ENCODE results near the gene ELAC1.

Gene ELAC1

GRCh38 chr18:51025512-51025911, 57.7 kb downstream of the ELAC1 start:
- POLR2A ChIA-PET (ENCODE audit: low non-redundant PET) = no interaction called here
- CTCF ChIA-PET = no interaction called here
- TF ChIP-seq CTCF (conservative IDR thresholded peaks at IDR 0.05; ENCODE audit: low read depth) = no peak
- H3K27ac ChIP-seq = no peak overlapping the region
- no peak for DNase-seq (ENCODE audit: low spot score)

- DNase-seq (ENCODE audit: low spot score) = no peak
- POLR2A ChIA-PET (ENCODE audit: low non-redundant PET) = no interaction called here
- H3K27ac ChIP-seq = no peak overlapping the region
- CTCF ChIA-PET = no interaction called here
- TF ChIP-seq CTCF (conservative IDR thresholded peaks at IDR 0.05; ENCODE audit: low read depth) = no peak
Observed at GRCh38 chr18:51028201-51028805, 60.5 kb downstream of the ELAC1 start.

- POLR2A ChIA-PET (ENCODE audit: low non-redundant PET) = no interaction called here
- TF ChIP-seq CTCF (conservative IDR thresholded peaks at IDR 0.05; ENCODE audit: low read depth) = no peak
- peak; percentile 1 for DNase-seq (ENCODE audit: low spot score)
- CTCF ChIA-PET = no interaction called here
- H3K27ac ChIP-seq = peak overlapping the region; percentile 93
Observed at GRCh38 chr18:51029378-51029693, 61.5 kb downstream of the ELAC1 start.

- H3K27ac ChIP-seq = peak within 1 kb of the TSS; percentile 93
- DNase-seq (ENCODE audit: low spot score) = peak; percentile 90
- ChIA-PET POLR2A (ENCODE audit: low non-redundant PET) (interaction anchor here (0.6 kb wide), 2 partner anchors 71 to 458 kb away, joined by 3 to 7 read pairs; no protein-coding TSS in a partner anchor), CTCF (interaction anchor here (0.6 kb wide), 2 partner anchors 155 to 192 kb away, joined by 3 read pairs; no protein-coding TSS in a partner anchor)
- TF ChIP-seq CTCF (conservative IDR thresholded peaks at IDR 0.05; ENCODE audit: low read depth) = no peak
Observed at GRCh38 chr18:51029694-51030536, 62.1 kb downstream of the ELAC1 start, which contains the start of gene SMAD4. TSS of gene SMAD4 (plus strand) at chr18:51030213. CDS start at chr18:51047047, 16,834 bp downstream.

- peak overlapping the region; percentile 93 for H3K27ac ChIP-seq
- CTCF ChIA-PET = interaction anchor here (0.6 to 0.7 kb wide), 3 partner anchors 154 to 198 kb away, joined by 3 to 6 read pairs (median 3); no protein-coding TSS in a partner anchor
- no peak for TF ChIP-seq CTCF (conservative IDR thresholded peaks at IDR 0.05; ENCODE audit: low read depth)
- POLR2A ChIA-PET (ENCODE audit: low non-redundant PET) = interaction anchor here (0.6 kb wide), 2 partner anchors 72 to 458 kb away, joined by 3 to 7 read pairs; no protein-coding TSS in a partner anchor
- peak; percentile 46 for DNase-seq (ENCODE audit: low spot score)
Observed at GRCh38 chr18:51030537-51031258, 62.9 kb downstream of the ELAC1 start.

GRCh38 chr18:51032193-51032592, 64.4 kb downstream of the ELAC1 start:
- no peak for TF ChIP-seq CTCF (conservative IDR thresholded peaks at IDR 0.05; ENCODE audit: low read depth)
- POLR2A ChIA-PET (ENCODE audit: low non-redundant PET) = no interaction called here
- CTCF ChIA-PET = interaction anchor here (0.7 to 1.4 kb wide), 2 partner anchors 10 to 19 kb away, joined by 3 to 4 read pairs; no protein-coding TSS in a partner anchor
- DNase-seq (ENCODE audit: low spot score) = no peak
- no peak overlapping the region for H3K27ac ChIP-seq

Data from RWPE1 (cell line).